ENCODE measurements around the gene LHFPL3. TPM values are rescaled to one million over a fixed set of nuclear protein-coding genes. Genes with fewer than 3 reads are reported as not detected.

The LHFPL3 gene
- total and polyA plus RNA-seq, 2 experiments from 2014 or later: 0.24 TPM; not detected in 1

DNA sequence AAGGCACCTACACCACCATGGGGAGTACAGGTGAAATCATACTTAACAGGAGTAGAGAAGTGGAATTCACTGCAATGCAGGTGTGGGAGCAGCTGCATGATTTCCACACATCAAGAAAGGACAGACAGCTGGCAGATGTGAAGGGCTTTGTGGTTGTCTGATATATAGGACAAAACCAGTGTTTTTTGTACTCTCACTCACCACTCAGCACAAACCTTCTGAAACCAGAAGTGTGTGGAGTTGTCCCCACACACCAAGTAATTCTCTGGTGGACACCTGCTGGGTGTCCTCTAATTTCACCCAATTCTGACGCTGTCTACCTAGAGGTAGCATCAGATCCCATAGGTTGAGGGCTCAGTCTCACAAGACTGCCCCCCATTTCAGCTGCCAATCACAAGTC is 357.9 kb downstream of the LHFPL3 start:
- H3K4me2 ChIP-seq: no peak overlapping the region
- TF ChIP-seq JUNB (IDR thresholded peaks at IDR 0.05; ENCODE audit: unreplicated experiment): no peak
- no peak for TF ChIP-seq ZNF114 (CRISPR knock-in tag; IDR thresholded peaks at IDR 0.05)
- TF ChIP-seq ZNF331 (CRISPR knock-in tag; IDR thresholded peaks at IDR 0.05; ENCODE audit: low read depth): no peak
- TF ChIP-seq CREB1 (CRISPR knock-in tag; IDR thresholded peaks at IDR 0.05; ENCODE audit: low read depth): no peak
- TF ChIP-seq, protein P1, sequence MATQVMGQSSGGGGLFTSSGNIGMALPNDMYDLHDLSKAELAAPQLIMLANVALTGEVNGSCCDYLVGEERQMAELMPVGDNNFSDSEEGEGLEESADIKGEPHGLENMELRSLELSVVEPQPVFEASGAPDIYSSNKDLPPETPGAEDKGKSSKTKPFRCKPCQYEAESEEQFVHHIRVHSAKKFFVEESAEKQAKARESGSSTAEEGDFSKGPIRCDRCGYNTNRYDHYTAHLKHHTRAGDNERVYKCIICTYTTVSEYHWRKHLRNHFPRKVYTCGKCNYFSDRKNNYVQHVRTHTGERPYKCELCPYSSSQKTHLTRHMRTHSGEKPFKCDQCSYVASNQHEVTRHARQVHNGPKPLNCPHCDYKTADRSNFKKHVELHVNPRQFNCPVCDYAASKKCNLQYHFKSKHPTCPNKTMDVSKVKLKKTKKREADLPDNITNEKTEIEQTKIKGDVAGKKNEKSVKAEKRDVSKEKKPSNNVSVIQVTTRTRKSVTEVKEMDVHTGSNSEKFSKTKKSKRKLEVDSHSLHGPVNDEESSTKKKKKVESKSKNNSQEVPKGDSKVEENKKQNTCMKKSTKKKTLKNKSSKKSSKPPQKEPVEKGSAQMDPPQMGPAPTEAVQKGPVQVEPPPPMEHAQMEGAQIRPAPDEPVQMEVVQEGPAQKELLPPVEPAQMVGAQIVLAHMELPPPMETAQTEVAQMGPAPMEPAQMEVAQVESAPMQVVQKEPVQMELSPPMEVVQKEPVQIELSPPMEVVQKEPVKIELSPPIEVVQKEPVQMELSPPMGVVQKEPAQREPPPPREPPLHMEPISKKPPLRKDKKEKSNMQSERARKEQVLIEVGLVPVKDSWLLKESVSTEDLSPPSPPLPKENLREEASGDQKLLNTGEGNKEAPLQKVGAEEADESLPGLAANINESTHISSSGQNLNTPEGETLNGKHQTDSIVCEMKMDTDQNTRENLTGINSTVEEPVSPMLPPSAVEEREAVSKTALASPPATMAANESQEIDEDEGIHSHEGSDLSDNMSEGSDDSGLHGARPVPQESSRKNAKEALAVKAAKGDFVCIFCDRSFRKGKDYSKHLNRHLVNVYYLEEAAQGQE (IDR thresholded peaks at IDR 0.05; ENCODE audit: unreplicated experiment): no peak
- TF ChIP-seq, protein P2, sequence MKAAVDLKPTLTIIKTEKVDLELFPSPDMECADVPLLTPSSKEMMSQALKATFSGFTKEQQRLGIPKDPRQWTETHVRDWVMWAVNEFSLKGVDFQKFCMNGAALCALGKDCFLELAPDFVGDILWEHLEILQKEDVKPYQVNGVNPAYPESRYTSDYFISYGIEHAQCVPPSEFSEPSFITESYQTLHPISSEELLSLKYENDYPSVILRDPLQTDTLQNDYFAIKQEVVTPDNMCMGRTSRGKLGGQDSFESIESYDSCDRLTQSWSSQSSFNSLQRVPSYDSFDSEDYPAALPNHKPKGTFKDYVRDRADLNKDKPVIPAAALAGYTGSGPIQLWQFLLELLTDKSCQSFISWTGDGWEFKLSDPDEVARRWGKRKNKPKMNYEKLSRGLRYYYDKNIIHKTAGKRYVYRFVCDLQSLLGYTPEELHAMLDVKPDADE (IDR thresholded peaks at IDR 0.05): no peak
- TF ChIP-seq, protein P3, sequence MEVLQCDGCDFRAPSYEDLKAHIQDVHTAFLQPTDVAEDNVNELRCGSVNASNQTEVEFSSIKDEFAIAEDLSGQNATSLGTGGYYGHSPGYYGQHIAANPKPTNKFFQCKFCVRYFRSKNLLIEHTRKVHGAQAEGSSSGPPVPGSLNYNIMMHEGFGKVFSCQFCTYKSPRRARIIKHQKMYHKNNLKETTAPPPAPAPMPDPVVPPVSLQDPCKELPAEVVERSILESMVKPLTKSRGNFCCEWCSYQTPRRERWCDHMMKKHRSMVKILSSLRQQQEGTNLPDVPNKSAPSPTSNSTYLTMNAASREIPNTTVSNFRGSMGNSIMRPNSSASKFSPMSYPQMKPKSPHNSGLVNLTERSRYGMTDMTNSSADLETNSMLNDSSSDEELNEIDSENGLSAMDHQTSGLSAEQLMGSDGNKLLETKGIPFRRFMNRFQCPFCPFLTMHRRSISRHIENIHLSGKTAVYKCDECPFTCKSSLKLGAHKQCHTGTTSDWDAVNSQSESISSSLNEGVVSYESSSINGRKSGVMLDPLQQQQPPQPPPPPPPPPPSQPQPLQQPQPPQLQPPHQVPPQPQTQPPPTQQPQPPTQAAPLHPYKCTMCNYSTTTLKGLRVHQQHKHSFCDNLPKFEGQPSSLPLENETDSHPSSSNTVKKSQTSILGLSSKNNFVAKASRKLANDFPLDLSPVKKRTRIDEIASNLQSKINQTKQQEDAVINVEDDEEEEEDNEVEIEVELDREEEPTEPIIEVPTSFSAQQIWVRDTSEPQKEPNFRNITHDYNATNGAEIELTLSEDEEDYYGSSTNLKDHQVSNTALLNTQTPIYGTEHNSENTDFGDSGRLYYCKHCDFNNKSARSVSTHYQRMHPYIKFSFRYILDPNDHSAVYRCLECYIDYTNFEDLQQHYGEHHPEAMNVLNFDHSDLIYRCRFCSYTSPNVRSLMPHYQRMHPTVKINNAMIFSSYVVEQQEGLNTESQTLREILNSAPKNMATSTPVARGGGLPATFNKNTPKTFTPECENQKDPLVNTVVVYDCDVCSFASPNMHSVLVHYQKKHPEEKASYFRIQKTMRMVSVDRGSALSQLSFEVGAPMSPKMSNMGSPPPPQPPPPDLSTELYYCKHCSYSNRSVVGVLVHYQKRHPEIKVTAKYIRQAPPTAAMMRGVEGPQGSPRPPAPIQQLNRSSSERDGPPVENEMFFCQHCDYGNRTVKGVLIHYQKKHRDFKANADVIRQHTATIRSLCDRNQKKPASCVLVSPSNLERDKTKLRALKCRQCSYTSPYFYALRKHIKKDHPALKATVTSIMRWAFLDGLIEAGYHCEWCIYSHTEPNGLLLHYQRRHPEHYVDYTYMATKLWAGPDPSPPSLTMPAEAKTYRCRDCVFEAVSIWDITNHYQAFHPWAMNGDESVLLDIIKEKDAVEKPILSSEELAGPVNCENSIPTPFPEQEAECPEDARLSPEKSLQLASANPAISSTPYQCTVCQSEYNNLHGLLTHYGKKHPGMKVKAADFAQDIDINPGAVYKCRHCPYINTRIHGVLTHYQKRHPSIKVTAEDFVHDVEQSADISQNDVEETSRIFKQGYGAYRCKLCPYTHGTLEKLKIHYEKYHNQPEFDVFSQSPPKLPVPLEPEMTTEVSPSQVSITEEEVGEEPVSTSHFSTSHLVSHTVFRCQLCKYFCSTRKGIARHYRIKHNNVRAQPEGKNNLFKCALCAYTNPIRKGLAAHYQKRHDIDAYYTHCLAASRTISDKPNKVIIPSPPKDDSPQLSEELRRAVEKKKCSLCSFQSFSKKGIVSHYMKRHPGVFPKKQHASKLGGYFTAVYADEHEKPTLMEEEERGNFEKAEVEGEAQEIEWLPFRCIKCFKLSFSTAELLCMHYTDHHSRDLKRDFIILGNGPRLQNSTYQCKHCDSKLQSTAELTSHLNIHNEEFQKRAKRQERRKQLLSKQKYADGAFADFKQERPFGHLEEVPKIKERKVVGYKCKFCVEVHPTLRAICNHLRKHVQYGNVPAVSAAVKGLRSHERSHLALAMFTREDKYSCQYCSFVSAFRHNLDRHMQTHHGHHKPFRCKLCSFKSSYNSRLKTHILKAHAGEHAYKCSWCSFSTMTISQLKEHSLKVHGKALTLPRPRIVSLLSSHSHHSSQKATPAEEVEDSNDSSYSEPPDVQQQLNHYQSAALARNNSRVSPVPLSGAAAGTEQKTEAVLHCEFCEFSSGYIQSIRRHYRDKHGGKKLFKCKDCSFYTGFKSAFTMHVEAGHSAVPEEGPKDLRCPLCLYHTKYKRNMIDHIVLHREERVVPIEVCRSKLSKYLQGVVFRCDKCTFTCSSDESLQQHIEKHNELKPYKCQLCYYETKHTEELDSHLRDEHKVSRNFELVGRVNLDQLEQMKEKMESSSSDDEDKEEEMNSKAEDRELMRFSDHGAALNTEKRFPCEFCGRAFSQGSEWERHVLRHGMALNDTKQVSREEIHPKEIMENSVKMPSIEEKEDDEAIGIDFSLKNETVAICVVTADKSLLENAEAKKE (CRISPR knock-in tag; IDR thresholded peaks at IDR 0.05): no peak
- no peak for TF ChIP-seq POLR2AphosphoS5 (IDR thresholded peaks at IDR 0.05; ENCODE audit: low read depth)
- TF ChIP-seq EZH2 (IDR thresholded peaks at IDR 0.05; ENCODE audit: low read depth, unreplicated experiment): no peak
- TF ChIP-seq EZH2phosphoT487 (IDR thresholded peaks at IDR 0.05; ENCODE audit: unreplicated experiment): no peak
- no peak for TF ChIP-seq NANOG (IDR thresholded peaks at IDR 0.05; ENCODE audit: borderline replicate concordance)
- TF ChIP-seq STAT1 (IDR thresholded peaks at IDR 0.05; ENCODE audit: unreplicated experiment): no peak
- TF ChIP-seq, protein P4, sequence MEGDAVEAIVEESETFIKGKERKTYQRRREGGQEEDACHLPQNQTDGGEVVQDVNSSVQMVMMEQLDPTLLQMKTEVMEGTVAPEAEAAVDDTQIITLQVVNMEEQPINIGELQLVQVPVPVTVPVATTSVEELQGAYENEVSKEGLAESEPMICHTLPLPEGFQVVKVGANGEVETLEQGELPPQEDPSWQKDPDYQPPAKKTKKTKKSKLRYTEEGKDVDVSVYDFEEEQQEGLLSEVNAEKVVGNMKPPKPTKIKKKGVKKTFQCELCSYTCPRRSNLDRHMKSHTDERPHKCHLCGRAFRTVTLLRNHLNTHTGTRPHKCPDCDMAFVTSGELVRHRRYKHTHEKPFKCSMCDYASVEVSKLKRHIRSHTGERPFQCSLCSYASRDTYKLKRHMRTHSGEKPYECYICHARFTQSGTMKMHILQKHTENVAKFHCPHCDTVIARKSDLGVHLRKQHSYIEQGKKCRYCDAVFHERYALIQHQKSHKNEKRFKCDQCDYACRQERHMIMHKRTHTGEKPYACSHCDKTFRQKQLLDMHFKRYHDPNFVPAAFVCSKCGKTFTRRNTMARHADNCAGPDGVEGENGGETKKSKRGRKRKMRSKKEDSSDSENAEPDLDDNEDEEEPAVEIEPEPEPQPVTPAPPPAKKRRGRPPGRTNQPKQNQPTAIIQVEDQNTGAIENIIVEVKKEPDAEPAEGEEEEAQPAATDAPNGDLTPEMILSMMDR (conservative IDR thresholded peaks at IDR 0.05; ENCODE audit: low read depth in 2 of 2): no peak
- ATAC-seq: no peak
- H3K4me3 Mint-ChIP-seq: no peak overlapping the region
- H3K27me3 Mint-ChIP-seq (ENCODE audit: insufficient read depth, low read depth, poor library complexity): no peaks in the 10 kb centered on the region
- no peak for DNase-seq (ENCODE audit: low spot score)
- H3K27me3 ChIP-seq (ENCODE audit: insufficient read depth): no peaks in the 10 kb centered on the region
- H3K4me3 ChIP-seq: no peak overlapping the region
- no peaks in the 10 kb centered on the region for H3F3A ChIP-seq (replicated peaks; ENCODE audit: low read depth)
- no peaks in the 10 kb centered on the region for H4K20me1 ChIP-seq (replicated peaks; ENCODE audit: insufficient read depth)
- H3K36me3 ChIP-seq (ENCODE audit: insufficient read depth): no peaks in the 10 kb centered on the region
- peaks cover 11% of the 10 kb centered on the region; the same call in 1 of the 2 replicates for H3K9me2 ChIP-seq (ENCODE audit: insufficient read depth)
- peaks cover 2% of the 10 kb centered on the region; the same call in 2 of the 3 replicates for H3K9me3 Mint-ChIP-seq
- H3K79me2 ChIP-seq (replicated peaks; ENCODE audit: insufficient read depth): no peaks in the 10 kb centered on the region
- H3K27ac ChIP-seq (ENCODE audit: low read depth): no peak overlapping the region
- no peaks in the 10 kb centered on the region for H3K36me3 Mint-ChIP-seq (ENCODE audit: low read depth)
- H3K4me1 Mint-ChIP-seq: no peaks in the 10 kb centered on the region
- no peak overlapping the region for H2AFZ ChIP-seq
- H3K27ac Mint-ChIP-seq: no peak overlapping the region
- no peaks in the 10 kb centered on the region for H3K4me1 ChIP-seq (ENCODE audit: insufficient read depth)
